Gastrocnemius medialis (tissue), 4 donors: ENCODE measurements around the gene XCL1.
"Not testable (repeated sequence)": the region's sequence is repeated elsewhere in the genome, so short reads cannot be mapped to it uniquely, and the experiment has no call there.

Experiments
- POLR2A ChIP-seq, 2 donors: fragments of 450-650 bp; IDR thresholded peaks; one replicate each; pipeline ENCODE4 v1.6.1; 2017; ENCODE audit warnings: antibody characterized with exemption in 2 of 2, mild to moderate bottlenecking in 2 of 2, moderate library complexity in 2 of 2
- TF ChIP-seq, protein P1 (sequence below), 5 experiments: fragments of 450-650 bp in 3 of 5; fragments of 200-600 bp in 2 of 5; sonication (generic) in 2 of 5; IDR thresholded peaks in 4 of 5; conservative IDR thresholded peaks in 1 of 5; 1 replicate in 4 of 5; 2 replicates in 1 of 5; pipeline ENCODE4 v1.5.1; 2016 to 2019; ENCODE audit warnings: antibody characterized with exemption in 5 of 5, mild to moderate bottlenecking in 3 of 5, moderate library complexity in 3 of 5

DNA sequence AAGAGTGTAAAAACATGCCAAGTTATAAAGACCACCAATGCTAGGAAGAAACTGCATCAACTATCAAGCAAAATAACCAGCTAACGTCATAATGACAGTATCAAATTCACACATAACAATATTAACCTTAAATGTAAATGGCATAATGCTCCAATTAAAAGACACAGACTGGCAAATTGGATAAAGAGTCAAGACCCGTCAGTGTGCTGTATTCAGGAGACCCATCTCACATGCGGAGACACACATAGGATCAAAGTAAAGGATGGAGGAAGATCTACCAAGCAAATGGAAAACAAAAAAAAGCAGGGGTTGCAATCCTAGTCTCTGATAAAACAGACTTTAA, 29.9 kb upstream of the XCL1 start:
- TF ChIP-seq, protein P1, sequence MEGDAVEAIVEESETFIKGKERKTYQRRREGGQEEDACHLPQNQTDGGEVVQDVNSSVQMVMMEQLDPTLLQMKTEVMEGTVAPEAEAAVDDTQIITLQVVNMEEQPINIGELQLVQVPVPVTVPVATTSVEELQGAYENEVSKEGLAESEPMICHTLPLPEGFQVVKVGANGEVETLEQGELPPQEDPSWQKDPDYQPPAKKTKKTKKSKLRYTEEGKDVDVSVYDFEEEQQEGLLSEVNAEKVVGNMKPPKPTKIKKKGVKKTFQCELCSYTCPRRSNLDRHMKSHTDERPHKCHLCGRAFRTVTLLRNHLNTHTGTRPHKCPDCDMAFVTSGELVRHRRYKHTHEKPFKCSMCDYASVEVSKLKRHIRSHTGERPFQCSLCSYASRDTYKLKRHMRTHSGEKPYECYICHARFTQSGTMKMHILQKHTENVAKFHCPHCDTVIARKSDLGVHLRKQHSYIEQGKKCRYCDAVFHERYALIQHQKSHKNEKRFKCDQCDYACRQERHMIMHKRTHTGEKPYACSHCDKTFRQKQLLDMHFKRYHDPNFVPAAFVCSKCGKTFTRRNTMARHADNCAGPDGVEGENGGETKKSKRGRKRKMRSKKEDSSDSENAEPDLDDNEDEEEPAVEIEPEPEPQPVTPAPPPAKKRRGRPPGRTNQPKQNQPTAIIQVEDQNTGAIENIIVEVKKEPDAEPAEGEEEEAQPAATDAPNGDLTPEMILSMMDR (IDR thresholded peaks at IDR 0.05 in 4 of 5, conservative IDR thresholded peaks at IDR 0.05 in 1 of 5) = not testable (repeated sequence)
- TF ChIP-seq POLR2A (IDR thresholded peaks at IDR 0.05) = not testable (repeated sequence)
